Caco-2 (cell line): ENCODE measurements around the gene ITIH5. TPM values are rescaled to one million over a fixed set of nuclear protein-coding genes. Genes with fewer than 3 reads are reported as not detected.

ENCODE experiments used
- BruUV-seq: library from RNA; stranded (reverse); fragments of 400-500 nt; replicated peaks from 2 replicates; lab custom pipeline; 2021; lab: Mats Ljungman, UMichigan
- CTCF ChIA-PET: fragments of 300-600 bp; sonication (Branson Sonifier 250); formaldehyde crosslinking; loops from one replicate; lab custom pipeline; 2022; ENCODE audit warnings: antibody characterized with exemption; lab: Charles Lee
- POLR2A ChIA-PET: fragments of 300-600 bp; sonication (Branson Sonifier 250); formaldehyde crosslinking; loops from one replicate; lab custom pipeline; 2022; ENCODE audit warnings: antibody characterized with exemption; lab: Charles Lee
- DNase-seq, 2 experiments: peaks; one replicate each; pipeline versions ENCODE4 v3.0.0 to v3.0.0-alpha.2; 2020 to 2022
- H3K27me3 ChIP-seq: replicated peaks from 2 replicates; pipeline ENCODE4 v1.6.0; 2011; ENCODE audit warnings: low read length; ENCODE audit not compliant: control insufficient read depth, insufficient read depth
- H3K36me3 ChIP-seq: 2 replicates; pipeline ENCODE4 v1.5.1; 2011; ENCODE audit warnings: low read length; ENCODE audit not compliant: control insufficient read depth, insufficient read depth
- H3K4me1 ChIP-seq: fragments of 250-450 bp; sonication (Bioruptor Pico); 2 replicates; pipeline ENCODE4 v1.5.1; 2020; ENCODE audit warnings: mild to moderate bottlenecking
- H3K4me3 ChIP-seq: 2 replicates; pipeline ENCODE4 v1.5.1; 2011; ENCODE audit warnings: low read depth, mild to moderate bottlenecking, control low read depth, low read length
- H3K9me3 ChIP-seq: fragments of 250-450 bp; sonication (Bioruptor Pico); 2 replicates; pipeline ENCODE4 v1.5.1; 2020; ENCODE audit warnings: mild to moderate bottlenecking, moderate library complexity
- H3K27ac Mint-ChIP-seq: one replicate; pipeline ENCODE4 v1.8.0; 2022; ENCODE audit warnings: mixed read lengths; ENCODE audit not compliant: unreplicated experiment
- H3K27me3 Mint-ChIP-seq: one replicate; pipeline ENCODE4 v1.8.0; 2022; ENCODE audit warnings: mixed read lengths; ENCODE audit not compliant: insufficient read depth, unreplicated experiment
- H3K36me3 Mint-ChIP-seq: one replicate; pipeline ENCODE4 v1.8.0; 2022; ENCODE audit warnings: mild to moderate bottlenecking, mixed read lengths; ENCODE audit not compliant: insufficient read depth, unreplicated experiment
- H3K4me1 Mint-ChIP-seq: one replicate; pipeline ENCODE4 v1.8.0; 2022; ENCODE audit warnings: low read depth, mixed read lengths; ENCODE audit not compliant: unreplicated experiment
- H3K4me3 Mint-ChIP-seq: one replicate; pipeline ENCODE4 v1.8.0; 2022; ENCODE audit warnings: mild to moderate bottlenecking, moderate library complexity, mixed read lengths; ENCODE audit not compliant: unreplicated experiment
- H3K9me3 Mint-ChIP-seq: one replicate; pipeline ENCODE4 v1.8.0; 2022; ENCODE audit warnings: mixed read lengths; ENCODE audit not compliant: unreplicated experiment
- CTCF ChIP-seq, 2 experiments: fragments of 200-600 bp in 1 of 2; IDR thresholded peaks; 1 replicate in 1 of 2; 2 replicates in 1 of 2; pipeline versions ENCODE4 v1.5.1 to v1.8.0; 2011 to 2022; ENCODE audit warnings: antibody characterized with exemption in 1 of 2, control low read depth in 1 of 2, inconsistent platforms in 1 of 2, low read depth in 1 of 2, low read length in 1 of 2, mild to moderate bottlenecking in 1 of 2, moderate library complexity in 1 of 2; ENCODE audit not compliant: insufficient read depth in 1 of 2, severe bottlenecking in 1 of 2, unreplicated experiment in 1 of 2
- intact Hi-C: fragments of 100-400 bp; cut with micrococcal nuclease; formaldehyde crosslinking; loops from one replicate; pipeline ENCODE4 v1.10.0; 2022; ENCODE audit not compliant: unreplicated experiment
- total RNA-seq: library from RNA; stranded (reverse); gene quantifications from 2 replicates; pipeline ENCODE4 v1.2.3, GENCODE V29; 2022

The ITIH5 gene
- total RNA-seq, 1 experiment from 2014 or later = 0.18 TPM

DNA sequence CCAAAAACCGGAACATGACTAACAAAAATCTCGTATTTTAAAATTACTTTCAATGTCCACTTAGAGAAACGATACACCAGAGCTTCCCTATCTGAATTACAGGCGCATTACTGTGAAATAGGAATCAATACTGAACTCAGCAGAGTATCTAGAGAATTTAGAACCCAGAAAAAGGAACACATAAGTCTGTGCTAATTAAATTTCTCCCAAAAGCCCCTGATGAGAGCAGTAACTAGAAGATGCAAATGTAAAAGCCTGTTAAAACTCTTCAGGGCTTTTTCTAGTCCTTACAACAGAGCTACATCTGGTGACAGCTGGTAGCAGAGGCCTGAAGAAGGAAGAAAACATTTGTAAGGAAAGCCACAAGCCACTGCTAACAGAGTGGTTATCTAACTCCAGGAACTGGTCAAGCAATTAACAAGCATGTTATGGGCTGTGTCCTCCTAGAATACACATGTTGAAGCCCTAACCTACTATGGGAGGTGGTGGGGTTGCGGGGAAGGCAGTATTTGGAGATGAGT lies 24.2 kb downstream of the ITIH5 start:
- TF ChIP-seq CTCF (IDR thresholded peaks at IDR 0.05; ENCODE audit: insufficient read depth in 1 of 2, low read depth in 1 of 2, low read length in 1 of 2, severe bottlenecking in 1 of 2, unreplicated experiment in 1 of 2) = no peak
- CTCF ChIA-PET = interaction anchor here (1.1 kb wide), 1 partner anchor 117 kb away, joined by 3 read pairs; no protein-coding TSS in a partner anchor
- intact Hi-C loops = no loop called here
- H3K4me1 Mint-ChIP-seq = peaks cover 6% of the 10 kb centered on the region
- BruUV-seq = no TSS peak
- DNase-seq = no peak
- POLR2A ChIA-PET = no interaction called here
- Histone ChIP-seq H3K4me1 (peaks cover 5% of the 10 kb centered on the region; the same call in 1 of the 2 replicates), H3K36me3 (no peaks in the 10 kb centered on the region), H3K27me3 (no peaks in the 10 kb centered on the region), H3K9me3 (peaks cover 21% of the 10 kb centered on the region), H3K4me3 (no peak overlapping the region)
- H3K9me3 Mint-ChIP-seq = peaks cover 22% of the 10 kb centered on the region
- H3K36me3 Mint-ChIP-seq = no peaks in the 10 kb centered on the region
- peaks cover 5% of the 10 kb centered on the region for H3K27me3 Mint-ChIP-seq
- H3K27ac Mint-ChIP-seq = no peak overlapping the region
- no peak overlapping the region for H3K4me3 Mint-ChIP-seq

DNA sequence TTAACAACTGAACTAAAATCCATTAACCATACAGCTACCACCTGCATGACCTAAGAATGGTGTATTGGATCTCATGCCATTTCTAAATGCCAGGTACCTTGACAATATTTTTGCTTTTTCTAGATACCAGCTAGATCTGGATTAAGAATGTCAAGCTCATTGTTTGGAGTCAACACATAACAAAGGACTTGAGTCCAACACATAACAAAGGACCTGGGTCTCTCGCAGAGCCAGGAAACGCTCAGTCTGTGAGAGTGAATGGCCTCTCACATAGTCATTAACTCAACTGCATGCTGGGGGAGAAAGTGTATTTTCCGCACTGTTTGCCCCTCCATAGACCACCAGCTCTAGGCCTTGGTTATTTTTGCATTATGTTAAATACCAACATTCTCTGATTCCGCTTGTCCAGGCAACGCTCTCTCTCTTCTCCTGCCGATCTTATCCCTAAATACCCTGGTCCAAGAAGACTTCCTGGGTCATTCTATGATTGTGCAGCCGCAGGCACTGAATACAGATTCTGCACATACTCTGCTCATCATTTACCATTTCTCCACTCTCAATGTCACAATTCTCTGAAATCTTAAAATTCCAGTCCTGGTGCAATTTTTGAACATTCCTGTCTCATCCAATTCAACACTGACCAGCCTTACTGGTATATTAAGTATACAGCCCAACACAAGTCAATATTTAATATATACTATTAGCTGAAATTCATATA lies 31.2 kb downstream of the ITIH5 start:
- H3K27me3 Mint-ChIP-seq = no peaks in the 10 kb centered on the region
- Histone ChIP-seq H3K36me3 (no peaks in the 10 kb centered on the region), H3K4me1 (peaks cover 5% of the 10 kb centered on the region; the same call in 1 of the 2 replicates), H3K9me3 (peaks cover 20% of the 10 kb centered on the region; the same call in 1 of the 2 replicates), H3K4me3 (no peak overlapping the region), H3K27me3 (no peaks in the 10 kb centered on the region)
- BruUV-seq = no TSS peak
- DNase-seq = no peak
- peaks cover 6% of the 10 kb centered on the region for H3K4me1 Mint-ChIP-seq
- H3K4me3 Mint-ChIP-seq = no peak overlapping the region
- no peak overlapping the region for H3K27ac Mint-ChIP-seq
- no peaks in the 10 kb centered on the region for H3K36me3 Mint-ChIP-seq
- intact Hi-C loops = no loop called here
- ChIA-PET CTCF (interaction anchor here (1.0 to 1.2 kb wide), 2 partner anchors 52 to 110 kb away, joined by 3 to 4 read pairs; no protein-coding TSS in a partner anchor), POLR2A (no interaction called here)
- H3K9me3 Mint-ChIP-seq = peaks cover 24% of the 10 kb centered on the region
- TF ChIP-seq CTCF (IDR thresholded peaks at IDR 0.05; ENCODE audit: insufficient read depth in 1 of 2, low read depth in 1 of 2, low read length in 1 of 2, severe bottlenecking in 1 of 2, unreplicated experiment in 1 of 2) = no peak

DNA sequence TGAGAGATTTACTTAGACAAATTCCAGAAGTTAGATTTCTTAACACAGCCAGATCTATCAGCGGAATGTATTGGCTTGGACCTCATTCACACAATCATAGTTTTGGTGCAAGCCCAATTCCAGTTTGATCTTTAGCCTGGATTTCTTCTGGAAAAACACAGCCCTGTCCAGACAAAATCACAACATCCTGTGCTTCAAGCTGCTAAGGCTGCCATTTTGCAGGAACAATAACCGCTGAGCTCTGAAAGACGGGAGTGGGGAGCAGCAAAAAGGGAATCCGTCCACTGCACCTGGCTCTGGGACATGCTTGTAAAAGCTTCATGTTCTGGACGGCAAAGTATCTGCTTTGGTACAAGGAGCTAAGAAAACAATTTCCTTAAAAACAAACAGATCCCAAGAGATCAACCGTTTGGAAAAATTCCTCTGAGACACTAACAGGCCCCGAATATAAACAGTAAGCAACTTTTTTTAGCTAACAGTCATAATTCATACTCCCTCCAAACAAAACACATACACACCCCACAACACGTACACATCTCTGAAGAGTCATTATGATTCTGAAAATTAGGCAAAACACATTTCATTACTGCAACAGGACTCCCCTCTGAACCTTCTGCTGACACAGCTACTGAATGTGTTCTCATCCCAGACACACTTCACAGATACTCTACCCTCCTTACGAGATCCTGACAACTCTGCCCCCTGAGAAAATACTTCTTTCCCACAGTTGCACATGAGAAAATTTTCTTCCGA lies 32.4 kb downstream of the ITIH5 start:
- no peaks in the 10 kb centered on the region for H3K4me1 ChIP-seq
- H3K36me3 ChIP-seq = no peaks in the 10 kb centered on the region
- intact Hi-C loops = no loop called here
- H3K27me3 ChIP-seq = no peaks in the 10 kb centered on the region
- H3K4me3 Mint-ChIP-seq = no peak overlapping the region
- CTCF ChIA-PET = no interaction called here
- no peak for DNase-seq
- H3K9me3 ChIP-seq = peaks cover 21% of the 10 kb centered on the region
- POLR2A ChIA-PET = no interaction called here
- H3K4me3 ChIP-seq = no peak overlapping the region
- H3K36me3 Mint-ChIP-seq = no peaks in the 10 kb centered on the region
- TF ChIP-seq CTCF (IDR thresholded peaks at IDR 0.05; ENCODE audit: insufficient read depth in 1 of 2, low read depth in 1 of 2, low read length in 1 of 2, severe bottlenecking in 1 of 2, unreplicated experiment in 1 of 2) = no peak
- no peaks in the 10 kb centered on the region for H3K27me3 Mint-ChIP-seq
- no TSS peak for BruUV-seq
- no peak overlapping the region for H3K27ac Mint-ChIP-seq
- H3K9me3 Mint-ChIP-seq = peaks cover 15% of the 10 kb centered on the region
- no peaks in the 10 kb centered on the region for H3K4me1 Mint-ChIP-seq
